ENCODE data around the gene RHBDL2. TPM values are rescaled to one million over a fixed set of nuclear protein-coding genes. Genes with fewer than 3 reads are reported as not detected.
A peak's percentile ranks its signal among the peaks of the same experiment; 100 is the strongest.
"Not testable (repeated sequence)": the region's sequence is repeated elsewhere in the genome, so short reads cannot be mapped to it uniquely, and the experiment has no call there.

Gene RHBDL2
- total and polyA plus RNA-seq, 9 of the 15 experiments (the other 6 are each of a cell fraction or from before 2014, with no cell fraction given): not detected

- peak; percentile 45; the same call in 1 of the 2 replicates for TF ChIP-seq PKNOX1 (IDR thresholded peaks at IDR 0.05)
- TF ChIP-seq MEIS2 (IDR thresholded peaks at IDR 0.05; ENCODE audit: partially characterized antibody): peak; percentile 74
- 0 out of 2 replicates have a peak, but pooled peaks have one; percentile 28 for TF ChIP-seq ZNF384 (IDR thresholded peaks at IDR 0.05; ENCODE audit: low read depth, low read length)
- H3K9me1 ChIP-seq (ENCODE audit: control insufficient read depth, insufficient read depth, low read length); CTCF ChIA-PET (ENCODE audit: low intra/inter-chr PET ratio); H3K4me3 ChIP-seq; H3K27me3 ChIP-seq (ENCODE audit: control insufficient read depth in 2 of 2, insufficient read depth in 2 of 2, low read length in 2 of 2); H2AFZ ChIP-seq (ENCODE audit: low read depth, low read length); DNase-seq (ENCODE audit: extremely low read depth in 1 of 4, low spot score in 3 of 4); H4K20me1 ChIP-seq (replicated peaks; ENCODE audit: control insufficient read depth, insufficient read depth, low read length); H3K4me2 ChIP-seq (ENCODE audit: insufficient read depth, low read length); POLR2A ChIA-PET; H3K27ac ChIP-seq (ENCODE audit: extremely low read depth, low read depth, low read length); H3K79me2 ChIP-seq (ENCODE audit: control insufficient read depth, insufficient read depth, low read length); FAIRE-seq; ATAC-seq; H3K9me3 ChIP-seq (replicated peaks; ENCODE audit: control insufficient read depth, insufficient read depth, low read depth, low read length); BruUV-seq (replicated peaks); H3K4me1 ChIP-seq (replicated peaks in 1 of 2; ENCODE audit: control insufficient read depth in 2 of 2, insufficient read depth in 2 of 2, low read length in 2 of 2); intact Hi-C loops (cut with micrococcal nuclease); H3K36me3 ChIP-seq (ENCODE audit: control insufficient read depth, insufficient read depth, low read length); H3K9ac ChIP-seq (ENCODE audit: insufficient read depth in 1 of 2, low read depth in 2 of 2, low read length in 2 of 2); in situ Hi-C loops (cut with MboI); TF ChIP-seq PBX2 (CRISPR knock-in tag; IDR thresholded peaks at IDR 0.05; ENCODE audit: low read depth): not testable (repeated sequence)
- TF ChIP-seq PBX2 (tag; conservative IDR thresholded peaks at IDR 0.05; ENCODE audit: low read depth): peak; percentile 57; the same call in 1 of the 2 replicates
- 0% methylated on average over 1 of the region's 1 CpG for WGBS (ENCODE audit: insufficient coverage, low coverage, missing lambda C conversion rate)
Measured at GRCh38 chr1:38979380-38979779, 37.8 kb upstream of the RHBDL2 start.

All from K562 (cell line).